NCI-H146 treated with DMSO at 0.1 percent for 48 hours (cell line): ENCODE data around the gene GSE1.
"Not testable (repeated sequence)": the region's sequence is repeated elsewhere in the genome, so short reads cannot be mapped to it uniquely, and the experiment has no call there.

Source experiments
- DNase-seq: peaks from one replicate; lab custom pipeline; 2025; ENCODE audit not compliant: unreplicated experiment; lab: John Stamatoyannopoulos, UW

The GSE1 gene

DNA sequence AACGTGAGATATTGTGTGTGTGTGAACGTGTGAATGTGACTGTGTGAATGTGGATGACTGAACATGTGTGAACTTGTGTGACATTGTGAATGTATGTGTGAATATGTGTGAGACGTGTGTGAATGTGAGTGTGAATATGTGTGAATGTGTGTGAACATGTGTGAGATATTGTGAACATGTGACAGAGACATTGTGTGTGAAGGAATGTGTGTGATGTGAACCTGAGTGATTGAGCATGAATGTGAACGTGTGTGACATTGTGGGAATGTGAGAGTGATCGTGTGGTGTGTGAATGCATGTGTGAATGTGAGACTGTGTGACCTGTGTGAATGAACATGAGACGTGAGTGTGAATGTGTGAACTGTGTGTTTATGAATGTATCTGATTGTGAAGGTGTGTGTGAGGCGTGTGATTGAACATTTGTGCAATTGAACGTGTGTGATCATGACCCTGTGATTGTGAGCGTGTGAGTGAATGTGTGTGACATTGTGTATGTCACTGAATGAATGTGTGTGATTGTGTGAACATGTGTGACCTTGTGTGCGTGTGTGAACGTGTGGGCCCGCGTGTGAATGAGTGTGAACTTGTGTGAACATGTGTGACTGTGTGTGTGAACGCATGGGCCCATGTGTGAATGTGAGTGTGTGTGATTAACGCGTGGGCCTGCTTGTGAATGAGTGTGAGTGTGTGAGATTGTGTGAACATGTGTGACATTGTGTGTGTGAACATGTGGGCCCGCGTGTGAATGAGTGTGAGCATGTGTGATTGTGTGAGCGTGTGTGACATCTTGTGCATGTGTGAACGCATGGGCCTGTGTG is 23.2 kb upstream of the GSE1 start:
- DNase-seq: no peak

DNA sequence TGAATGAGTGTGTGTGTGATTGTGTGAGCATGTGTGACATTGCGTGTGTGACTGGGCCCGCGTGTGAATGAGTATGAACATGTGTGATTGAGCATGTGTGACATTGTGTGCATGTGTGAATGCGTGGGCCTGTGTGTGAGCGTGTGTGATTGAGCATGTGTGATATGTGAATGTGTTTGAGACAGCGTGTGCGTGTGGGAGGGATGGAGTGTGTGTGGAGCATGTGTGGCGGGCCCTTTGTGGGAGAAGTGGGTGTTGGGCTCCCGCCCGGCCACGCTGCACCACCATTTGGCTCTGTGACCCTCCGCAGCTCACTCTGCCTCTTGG is 22.7 kb upstream of the GSE1 start:
- no peak for DNase-seq

GRCh38 chr16:85591381-85591780 is 21.7 kb upstream of the GSE1 start:
- DNase-seq: no peak

GRCh38 chr16:85592277-85592676 is 20.8 kb upstream of the GSE1 start:
- DNase-seq: not testable (repeated sequence)

DNA sequence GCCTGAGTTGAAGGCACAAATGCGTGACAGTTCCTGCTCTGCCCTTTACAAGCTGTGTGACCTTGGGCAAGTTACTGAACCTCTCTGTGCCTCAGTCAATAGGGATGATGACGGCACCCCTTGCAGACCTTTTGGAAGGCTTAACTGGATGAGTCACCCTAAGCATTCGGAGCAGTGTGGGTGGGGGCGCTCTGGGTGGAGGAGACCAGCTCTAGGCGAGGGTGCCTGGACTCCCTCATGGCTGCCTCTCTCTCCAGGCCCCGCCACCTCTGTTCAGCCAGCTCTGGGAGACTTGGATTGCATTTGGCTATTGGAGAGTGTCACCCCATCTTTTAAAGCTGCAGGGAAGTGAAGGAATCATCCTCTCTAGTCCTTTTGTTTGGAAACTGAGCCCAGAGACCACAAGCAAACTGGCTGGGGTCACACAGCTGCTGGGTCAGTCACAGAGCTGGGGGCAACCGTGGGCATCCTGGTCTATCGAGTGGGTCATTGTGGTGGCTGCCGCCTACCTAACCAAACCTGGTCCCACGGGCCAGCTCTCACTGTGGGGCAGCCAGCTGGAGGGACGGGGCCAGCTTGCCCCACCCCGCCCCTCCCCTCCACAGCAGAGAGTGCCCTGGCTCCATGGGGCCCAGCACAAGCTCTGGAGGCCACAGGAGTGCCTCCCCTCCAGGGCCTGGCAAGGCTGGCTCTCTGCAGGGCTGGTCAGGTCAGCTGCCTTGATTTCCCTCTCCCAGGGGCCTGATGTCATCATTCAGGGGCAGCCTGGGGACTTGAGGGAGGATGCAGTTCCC is 20.2 kb upstream of the GSE1 start:
- no peak for DNase-seq

- DNase-seq: peak; percentile 92
Observed at GRCh38 chr16:85593494-85594221, 19.5 kb upstream of the GSE1 start.

GRCh38 chr16:85594273-85594977 is 18.7 kb upstream of the GSE1 start:
- no peak for DNase-seq

GRCh38 chr16:85594978-85595661 is 18.0 kb upstream of the GSE1 start:
- DNase-seq: no peak

DNA sequence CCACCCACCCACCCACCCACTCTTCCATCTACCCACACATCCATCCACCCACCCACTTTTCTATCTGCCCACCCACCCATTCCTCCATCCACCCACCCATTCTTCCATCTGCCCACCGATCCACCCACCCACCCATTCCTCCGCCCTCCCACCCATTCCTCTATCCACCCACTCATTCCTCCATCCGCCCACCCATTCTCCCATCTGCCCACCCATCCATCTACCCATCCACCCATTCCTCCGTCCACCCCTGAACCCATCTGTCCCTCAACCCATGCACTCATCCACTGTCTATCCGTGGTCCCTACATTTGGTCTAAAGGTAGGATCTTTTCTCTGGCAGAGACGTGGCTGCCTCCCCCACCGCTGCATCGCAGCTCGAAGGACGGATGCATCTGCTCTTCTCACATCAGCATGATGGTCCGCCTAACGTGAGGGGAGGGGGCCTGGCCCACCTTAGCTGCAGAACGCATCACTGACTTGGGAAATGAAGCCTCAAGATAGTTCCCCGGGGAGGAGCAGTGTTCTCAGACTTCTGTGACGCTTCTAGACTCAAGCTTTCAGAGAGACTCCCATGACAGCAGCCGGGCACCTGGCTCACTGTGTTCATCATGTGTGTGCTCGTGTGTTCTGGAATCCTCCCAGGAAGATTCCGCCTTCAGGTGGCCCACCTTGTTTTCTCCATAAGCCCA is 17.2 kb upstream of the GSE1 start:
- no peak for DNase-seq

GRCh38 chr16:85598141-85598540 is 15.0 kb upstream of the GSE1 start:
- no peak for DNase-seq

GRCh38 chr16:85600078-85600477 is 13.0 kb upstream of the GSE1 start:
- DNase-seq: no peak

- no peak for DNase-seq
Observed at GRCh38 chr16:85600530-85601271, 12.4 kb upstream of the GSE1 start.

DNA sequence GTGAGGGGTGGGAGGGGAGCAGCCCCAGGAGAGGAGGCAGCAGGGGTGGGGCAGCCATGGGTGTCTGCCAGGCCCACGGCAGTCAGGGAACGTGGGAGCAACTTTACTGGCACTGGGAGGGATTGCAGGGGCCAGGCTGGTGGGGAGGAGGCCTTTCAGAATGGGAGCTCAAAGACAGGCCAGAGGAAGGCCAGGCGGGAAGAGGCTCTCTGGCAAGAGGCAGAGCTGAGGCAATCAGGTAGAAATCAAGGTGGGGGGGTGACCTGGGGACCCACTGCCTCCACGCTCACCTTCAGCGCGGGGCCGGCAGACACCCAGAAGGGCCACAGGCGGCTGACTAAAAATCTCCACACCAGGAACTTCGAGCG is 11.9 kb upstream of the GSE1 start:
- no peak for DNase-seq

DNA sequence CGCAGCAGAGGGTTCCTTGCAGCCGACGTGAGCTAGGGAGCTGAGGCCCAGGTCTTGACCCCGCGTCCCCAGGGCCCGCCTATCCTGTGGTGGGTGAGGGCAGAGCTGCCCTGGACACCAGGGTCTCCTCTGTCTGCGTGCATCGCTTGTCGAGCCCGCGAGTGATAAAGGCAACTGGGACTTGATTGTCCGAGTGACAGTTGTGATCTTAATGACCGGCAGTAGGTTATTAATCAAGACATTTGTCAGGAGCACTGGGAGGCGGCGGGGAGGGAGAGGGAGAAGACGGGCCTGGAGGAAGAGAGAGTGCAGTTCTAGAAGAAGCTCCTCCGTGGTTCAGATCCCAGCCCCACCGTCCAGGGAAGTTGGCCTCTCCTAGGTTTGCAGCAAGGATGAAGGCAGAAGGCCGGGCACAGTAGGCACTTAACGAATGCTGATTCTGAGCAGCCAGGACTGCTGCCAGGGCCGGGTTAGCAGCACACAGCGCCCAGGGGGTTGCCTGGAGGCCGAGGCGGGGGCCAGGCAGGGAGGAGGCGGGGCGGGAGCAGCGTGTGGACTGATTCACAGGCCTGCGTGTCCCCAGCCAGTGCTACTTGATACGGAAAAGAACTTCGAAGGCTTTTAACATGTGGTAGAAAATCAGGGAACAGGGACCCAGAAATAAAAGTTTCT is 11.3 kb upstream of the GSE1 start:
- DNase-seq: no peak

DNA sequence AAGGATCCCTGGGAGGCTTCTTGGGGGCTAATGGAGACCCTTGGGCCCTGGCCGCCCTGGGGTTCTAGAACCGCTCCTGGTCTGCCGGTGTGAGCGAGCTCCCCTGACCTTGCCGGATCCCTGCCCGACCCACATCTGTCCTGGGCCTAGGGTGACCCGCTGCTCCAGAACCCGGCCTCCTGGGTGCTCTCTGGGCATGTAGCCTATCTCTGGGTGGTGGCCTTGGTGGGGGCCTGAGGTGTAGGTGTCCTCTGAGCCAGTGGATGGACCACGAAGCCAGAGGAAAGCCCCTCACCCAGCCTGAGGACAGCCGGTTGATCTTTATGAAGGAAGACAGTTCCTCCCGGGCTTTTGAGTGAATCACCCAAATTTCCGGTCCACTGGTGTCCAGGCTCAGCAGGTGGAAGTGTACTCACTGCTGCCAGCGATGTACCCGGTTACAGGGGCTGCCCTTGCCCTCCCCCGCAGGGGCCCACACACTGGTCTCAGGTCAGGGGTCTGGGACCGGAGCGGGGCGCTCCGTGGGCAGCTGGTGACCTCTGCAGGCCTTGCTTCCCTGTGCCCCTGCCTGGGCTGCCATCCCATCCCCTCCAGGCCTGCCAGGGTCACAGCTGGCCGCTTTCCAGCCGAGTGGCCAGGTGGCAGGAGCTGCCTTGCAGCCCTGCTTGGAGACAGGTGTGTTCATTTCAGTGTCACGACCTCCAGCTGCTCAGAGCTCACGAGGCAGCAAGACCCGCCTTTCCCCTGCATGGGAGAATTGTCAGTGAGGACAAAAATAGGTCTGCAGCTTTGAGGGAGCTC is 10.5 kb upstream of the GSE1 start:
- peak; percentile 71 for DNase-seq

GRCh38 chr16:85603203-85603755 is 9.8 kb upstream of the GSE1 start:
- no peak for DNase-seq

- no peak for DNase-seq
Observed at GRCh38 chr16:85604145-85604705, 8.9 kb upstream of the GSE1 start.
